ENCODE data around the gene POC1B.

Gene POC1B

DNA sequence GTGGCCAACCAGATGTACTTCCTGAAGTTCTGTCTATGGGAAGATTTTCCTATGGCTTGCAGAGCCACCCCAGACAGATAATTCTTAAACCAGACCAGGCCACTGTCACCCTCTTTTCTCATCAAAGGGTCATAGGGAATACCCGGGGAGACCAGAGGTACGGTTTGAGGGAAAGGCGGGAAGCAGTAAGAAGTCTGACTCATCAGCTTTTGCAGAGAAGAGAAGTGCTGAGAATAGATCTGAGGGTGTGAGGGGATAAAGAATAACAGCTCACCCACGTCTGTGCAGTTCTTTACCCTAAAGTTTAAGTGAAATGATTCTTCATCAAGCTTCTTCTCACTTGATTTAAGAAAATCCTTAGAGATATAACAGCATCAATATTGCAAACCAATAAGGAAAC is 21.3 kb upstream of the POC1B start:
- no peak for DNase-seq (ENCODE audit: low read depth)
- no peak overlapping the region for H3K4me3 ChIP-seq (ENCODE audit: low read depth, low read length)
- TF ChIP-seq, protein P1, sequence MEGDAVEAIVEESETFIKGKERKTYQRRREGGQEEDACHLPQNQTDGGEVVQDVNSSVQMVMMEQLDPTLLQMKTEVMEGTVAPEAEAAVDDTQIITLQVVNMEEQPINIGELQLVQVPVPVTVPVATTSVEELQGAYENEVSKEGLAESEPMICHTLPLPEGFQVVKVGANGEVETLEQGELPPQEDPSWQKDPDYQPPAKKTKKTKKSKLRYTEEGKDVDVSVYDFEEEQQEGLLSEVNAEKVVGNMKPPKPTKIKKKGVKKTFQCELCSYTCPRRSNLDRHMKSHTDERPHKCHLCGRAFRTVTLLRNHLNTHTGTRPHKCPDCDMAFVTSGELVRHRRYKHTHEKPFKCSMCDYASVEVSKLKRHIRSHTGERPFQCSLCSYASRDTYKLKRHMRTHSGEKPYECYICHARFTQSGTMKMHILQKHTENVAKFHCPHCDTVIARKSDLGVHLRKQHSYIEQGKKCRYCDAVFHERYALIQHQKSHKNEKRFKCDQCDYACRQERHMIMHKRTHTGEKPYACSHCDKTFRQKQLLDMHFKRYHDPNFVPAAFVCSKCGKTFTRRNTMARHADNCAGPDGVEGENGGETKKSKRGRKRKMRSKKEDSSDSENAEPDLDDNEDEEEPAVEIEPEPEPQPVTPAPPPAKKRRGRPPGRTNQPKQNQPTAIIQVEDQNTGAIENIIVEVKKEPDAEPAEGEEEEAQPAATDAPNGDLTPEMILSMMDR (IDR thresholded peaks at IDR 0.05; ENCODE audit: insufficient read depth, low read depth, low read length, missing control alignments): no peak

DNA sequence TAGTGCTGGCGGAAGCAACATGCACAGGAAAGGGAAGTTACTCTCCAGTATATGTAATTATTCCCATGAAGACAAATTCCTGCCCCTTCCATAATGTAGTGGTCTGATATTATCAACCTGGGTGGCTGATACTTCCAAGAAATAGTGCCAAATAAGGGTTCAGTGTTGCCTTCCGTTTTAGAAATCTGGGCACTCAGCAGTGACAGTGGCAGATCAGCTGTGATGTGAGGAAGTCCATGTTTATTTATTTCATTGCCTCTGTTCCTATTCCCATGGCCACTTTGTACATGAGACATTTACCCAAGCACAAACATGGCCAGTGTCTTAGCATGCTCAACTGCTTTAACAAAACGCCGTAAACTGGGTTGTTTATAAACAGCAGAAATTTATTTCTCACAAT is 20.3 kb upstream of the POC1B start:
- TF ChIP-seq, protein P1 (IDR thresholded peaks at IDR 0.05; ENCODE audit: insufficient read depth, low read depth, low read length, missing control alignments): no peak
- H3K4me3 ChIP-seq (ENCODE audit: low read depth, low read length): no peak overlapping the region
- DNase-seq (ENCODE audit: low read depth): no peak

DNA sequence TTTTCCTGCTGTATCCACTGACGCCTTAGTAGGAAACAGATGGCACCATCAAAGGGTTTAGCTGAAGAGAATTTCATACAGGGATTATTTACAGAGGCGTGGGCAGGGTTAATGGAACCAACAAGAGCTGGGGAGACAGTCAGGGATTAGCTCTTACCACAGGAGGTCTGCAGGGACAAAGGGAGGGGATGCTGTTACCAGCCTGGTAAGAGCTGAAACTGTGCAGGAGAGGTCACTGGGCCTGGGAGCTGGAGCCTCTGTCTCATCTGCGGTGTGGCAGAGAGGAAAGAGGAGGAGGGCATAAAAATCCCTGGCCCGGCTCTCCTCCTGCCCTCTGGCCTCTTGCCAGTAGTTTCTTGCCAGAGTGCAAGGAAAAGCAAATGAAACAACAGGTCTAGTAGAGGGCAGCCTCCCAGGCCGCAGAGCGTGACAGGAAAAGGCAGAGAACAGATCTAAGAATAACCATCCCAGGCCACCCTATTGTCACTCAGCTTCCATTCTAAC is 18.9 kb upstream of the POC1B start:
- TF ChIP-seq, protein P1 (IDR thresholded peaks at IDR 0.05; ENCODE audit: insufficient read depth, low read depth, low read length, missing control alignments): no peak
- H3K4me3 ChIP-seq (ENCODE audit: low read depth, low read length): no peak overlapping the region
- DNase-seq (ENCODE audit: low read depth): no peak

DNA sequence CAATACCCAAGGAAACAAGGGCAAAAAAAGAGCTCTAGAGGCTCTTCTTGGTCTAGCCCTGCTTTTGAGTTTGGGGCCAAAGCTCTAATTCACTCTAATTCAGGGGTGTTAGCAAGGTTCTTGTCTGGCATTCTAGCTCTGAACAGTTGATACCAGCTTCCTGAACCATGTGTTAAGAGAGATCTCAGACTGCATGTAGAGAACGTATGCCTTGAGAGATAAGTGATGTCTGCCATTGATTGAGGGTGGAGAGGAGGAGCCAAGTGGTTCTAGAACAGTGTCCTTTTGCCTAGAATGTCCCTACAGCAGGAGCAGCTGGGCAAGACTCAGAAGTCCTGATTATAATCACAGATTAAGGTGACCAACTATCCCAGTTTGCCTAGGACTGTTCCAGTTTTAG is 18.2 kb upstream of the POC1B start:
- DNase-seq (ENCODE audit: low read depth): no peak
- TF ChIP-seq, protein P1 (IDR thresholded peaks at IDR 0.05; ENCODE audit: insufficient read depth, low read depth, low read length, missing control alignments): no peak
- H3K4me3 ChIP-seq (ENCODE audit: low read depth, low read length): no peak overlapping the region

DNA sequence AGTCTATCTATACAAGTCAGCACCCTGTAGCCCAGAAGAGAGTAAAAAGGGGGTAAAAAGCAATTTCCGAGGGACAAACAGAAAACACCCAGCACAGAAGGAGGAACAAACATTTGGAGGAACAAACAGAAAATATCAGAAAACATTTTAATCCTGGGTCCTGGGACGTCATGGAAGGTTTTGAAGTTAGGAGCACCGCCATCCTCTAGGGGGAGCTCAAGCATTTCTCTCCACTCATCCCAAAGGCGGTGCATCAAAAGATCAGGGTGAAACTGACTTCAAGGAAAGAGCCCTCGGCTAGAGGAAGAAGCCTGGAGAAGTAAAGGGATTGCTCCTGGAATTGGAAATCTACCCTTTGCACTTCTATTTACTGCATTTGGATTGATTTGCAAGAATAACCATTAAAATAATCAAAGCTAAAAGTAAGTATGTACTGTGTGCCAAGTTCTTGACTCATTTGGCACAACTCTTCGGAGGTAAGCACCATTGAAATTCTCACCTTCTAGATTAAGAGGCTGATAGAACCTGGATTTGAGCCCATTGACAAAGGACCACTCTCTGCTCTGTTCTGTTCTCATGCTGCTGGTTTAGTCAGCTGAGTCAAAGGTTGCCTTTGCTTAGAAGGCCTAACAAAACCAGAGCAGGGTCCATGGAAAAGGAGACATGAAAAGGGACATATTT is 17.2 kb upstream of the POC1B start:
- peak; percentile 80 for DNase-seq (ENCODE audit: low read depth)
- TF ChIP-seq, protein P1 (IDR thresholded peaks at IDR 0.05; ENCODE audit: insufficient read depth, low read depth, low read length, missing control alignments): peak; percentile 87
- no peak overlapping the region for H3K4me3 ChIP-seq (ENCODE audit: low read depth, low read length)

DNA sequence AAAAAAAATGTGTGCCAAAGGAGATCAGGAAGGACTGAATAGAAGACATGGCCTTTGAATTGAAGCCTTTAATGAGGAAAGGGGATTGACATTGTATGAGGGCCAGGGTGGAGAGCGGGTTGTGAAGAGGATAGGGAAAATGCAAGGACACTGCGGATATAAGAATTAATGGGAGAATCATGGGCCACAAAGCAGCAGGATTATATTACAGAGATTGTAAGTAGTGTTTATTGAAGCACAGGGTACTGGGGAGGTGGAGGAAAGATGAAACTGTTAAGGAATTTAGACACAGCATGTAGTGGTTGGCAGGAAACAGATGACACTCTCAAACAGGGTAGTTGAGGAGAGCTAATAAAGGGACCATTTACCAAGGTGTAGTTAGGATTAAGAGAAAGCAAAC is 16.4 kb upstream of the POC1B start:
- TF ChIP-seq, protein P1 (IDR thresholded peaks at IDR 0.05; ENCODE audit: insufficient read depth, low read depth, low read length, missing control alignments): no peak

DNA sequence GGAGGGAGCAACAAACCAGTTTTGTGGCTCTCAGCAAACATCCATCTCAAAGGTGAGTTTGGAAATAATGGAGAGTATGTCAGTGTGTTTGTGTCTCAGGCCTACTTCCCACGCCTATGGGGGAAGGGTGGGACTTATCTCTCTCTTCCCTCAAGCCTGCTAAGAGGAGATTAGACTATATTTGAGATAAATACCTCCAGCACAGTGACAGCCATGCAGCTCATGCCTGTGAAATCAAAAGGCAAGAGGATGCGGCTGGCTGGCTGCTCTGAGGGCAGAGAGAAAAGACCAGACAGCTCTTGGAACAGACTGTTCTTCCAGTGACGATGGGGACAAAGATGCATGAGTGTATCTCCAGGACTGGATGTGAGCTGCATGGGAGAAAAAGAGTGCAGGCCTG is 14.7 kb upstream of the POC1B start:
- no peak overlapping the region for H3K4me3 ChIP-seq (ENCODE audit: low read depth, low read length)
- DNase-seq (ENCODE audit: low read depth): no peak
- TF ChIP-seq, protein P1 (IDR thresholded peaks at IDR 0.05; ENCODE audit: insufficient read depth, low read depth, low read length, missing control alignments): no peak

More for the DNA sequence above, 16.4 kb upstream of the POC1B start:
- no peak for DNase-seq (ENCODE audit: low read depth)
- H3K4me3 ChIP-seq (ENCODE audit: low read depth, low read length): no peak overlapping the region
